Prostate gland (tissue), 2 donors: Measurements from ENCODE around the gene DHX35.

Experiments used
- POLR2AphosphoS5 ChIP-seq: sonication (generic); formaldehyde crosslinking; IDR thresholded peaks from one replicate; pipeline ENCODE4 v1.6.1; 2017; ENCODE audit warnings: antibody characterized with exemption
- TF ChIP-seq, protein P1 (sequence below), 4 experiments: fragments of 200-600 bp in 2 of 4; fragments of 450-650 bp in 2 of 4; sonication (generic) in 2 of 4; IDR thresholded peaks; 1 replicate in 3 of 4; 2 replicates in 1 of 4; pipeline ENCODE4 v1.5.1; 2016 to 2019; ENCODE audit warnings: antibody characterized with exemption in 4 of 4, mild to moderate bottlenecking in 2 of 4, moderate library complexity in 2 of 4

DNA sequence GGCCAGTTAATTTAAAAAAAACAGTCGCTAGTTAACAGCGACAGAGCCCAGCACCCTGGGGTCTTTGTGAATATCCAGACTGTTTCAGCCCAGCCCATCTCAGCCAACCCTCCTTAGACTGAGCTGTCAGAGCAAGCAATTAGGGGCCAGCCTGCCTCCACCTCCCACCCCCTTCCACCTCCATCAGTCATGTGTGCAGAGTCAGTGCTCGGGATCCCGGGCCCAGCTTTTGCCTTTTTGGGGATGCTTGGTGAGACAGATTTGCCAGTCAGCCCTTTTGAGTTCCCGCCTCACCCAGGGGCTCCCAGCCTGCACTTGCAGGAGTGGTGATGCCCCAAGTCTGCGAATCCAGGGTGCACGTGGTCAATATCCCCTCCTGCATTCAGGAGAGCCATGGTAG is 42.5 kb upstream of the DHX35 start:
- TF ChIP-seq POLR2AphosphoS5 = no peak
- TF ChIP-seq, protein P1, sequence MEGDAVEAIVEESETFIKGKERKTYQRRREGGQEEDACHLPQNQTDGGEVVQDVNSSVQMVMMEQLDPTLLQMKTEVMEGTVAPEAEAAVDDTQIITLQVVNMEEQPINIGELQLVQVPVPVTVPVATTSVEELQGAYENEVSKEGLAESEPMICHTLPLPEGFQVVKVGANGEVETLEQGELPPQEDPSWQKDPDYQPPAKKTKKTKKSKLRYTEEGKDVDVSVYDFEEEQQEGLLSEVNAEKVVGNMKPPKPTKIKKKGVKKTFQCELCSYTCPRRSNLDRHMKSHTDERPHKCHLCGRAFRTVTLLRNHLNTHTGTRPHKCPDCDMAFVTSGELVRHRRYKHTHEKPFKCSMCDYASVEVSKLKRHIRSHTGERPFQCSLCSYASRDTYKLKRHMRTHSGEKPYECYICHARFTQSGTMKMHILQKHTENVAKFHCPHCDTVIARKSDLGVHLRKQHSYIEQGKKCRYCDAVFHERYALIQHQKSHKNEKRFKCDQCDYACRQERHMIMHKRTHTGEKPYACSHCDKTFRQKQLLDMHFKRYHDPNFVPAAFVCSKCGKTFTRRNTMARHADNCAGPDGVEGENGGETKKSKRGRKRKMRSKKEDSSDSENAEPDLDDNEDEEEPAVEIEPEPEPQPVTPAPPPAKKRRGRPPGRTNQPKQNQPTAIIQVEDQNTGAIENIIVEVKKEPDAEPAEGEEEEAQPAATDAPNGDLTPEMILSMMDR (IDR thresholded peaks at IDR 0.05) = no peak
